NCI-H345 treated with DMSO at 0.1 percent for 48 hours (cell line): ENCODE measurements around the gene IQGAP3.
"Not testable (repeated sequence)": the region's sequence is repeated elsewhere in the genome, so short reads cannot be mapped to it uniquely, and the experiment has no call there.

Source experiments
- DNase-seq: peaks from one replicate; lab custom pipeline; 2025; ENCODE audit not compliant: unreplicated experiment; lab: John Stamatoyannopoulos, UW

IQGAP3 gene

GRCh38 chr1:156592910-156593660 is 20.7 kb upstream of the IQGAP3 start:
- DNase-seq = no peak

GRCh38 chr1:156592158-156592909 is 20.0 kb upstream of the IQGAP3 start:
- DNase-seq = no peak

GRCh38 chr1:156591432-156592157 is 19.2 kb upstream of the IQGAP3 start, which contains the start of gene NAXE:
TSS of gene NAXE (plus strand) at chr1:156591776. CDS start at chr1:156591805, 29 bp downstream.
- peak; percentile 47 for DNase-seq

GRCh38 chr1:156591181-156591431 is 18.7 kb upstream of the IQGAP3 start:
- no peak for DNase-seq

GRCh38 chr1:156590326-156591180 is 18.2 kb upstream of the IQGAP3 start:
- DNase-seq = no peak

GRCh38 chr1:156589546-156589945 is 17.2 kb upstream of the IQGAP3 start:
- DNase-seq = no peak

GRCh38 chr1:156587927-156588326 is 15.6 kb upstream of the IQGAP3 start:
- not testable (repeated sequence) for DNase-seq

- no peak for DNase-seq
Observed at GRCh38 chr1:156586892-156587477, 14.6 kb upstream of the IQGAP3 start.

- DNase-seq = peak; percentile 12
Observed at GRCh38 chr1:156586323-156586722, 14.0 kb upstream of the IQGAP3 start.

GRCh38 chr1:156584813-156585212 is 12.4 kb upstream of the IQGAP3 start:
- DNase-seq = no peak

GRCh38 chr1:156583821-156584622 is 11.7 kb upstream of the IQGAP3 start:
- DNase-seq = peak; percentile 62

- no peak for DNase-seq
Observed at GRCh38 chr1:156582388-156583017, 10.1 kb upstream of the IQGAP3 start.

GRCh38 chr1:156581661-156582387 is 9.5 kb upstream of the IQGAP3 start:
- no peak for DNase-seq

- DNase-seq = no peak
Observed at GRCh38 chr1:156579472-156579871, 7.1 kb upstream of the IQGAP3 start, which contains the start of gene TTC24. TSS of gene TTC24 (plus strand) at chr1:156579723. CDS start at chr1:156581365, 1,642 bp downstream.

- DNase-seq = no peak
Observed at GRCh38 chr1:156578055-156578454, 5.7 kb upstream of the IQGAP3 start.

- DNase-seq = no peak
Observed at GRCh38 chr1:156577550-156577949, 5.2 kb upstream of the IQGAP3 start.

- DNase-seq = no peak
Observed at GRCh38 chr1:156574039-156574633, 1.8 kb upstream of the IQGAP3 start.

GRCh38 chr1:156572663-156573018 is 276 bp upstream of the IQGAP3 start:
- no peak for DNase-seq
